Parathyroid adenoma (tissue), 2 donors: Measurements from ENCODE around the gene KCTD21.

ENCODE experiments used
- H2AFZ ChIP-seq: fragments of 300-600 bp; sonication (generic); one replicate; pipeline ENCODE4 v1.7.0; 2017; ENCODE audit warnings: antibody characterized with exemption, mild to moderate bottlenecking
- H3K27ac ChIP-seq: fragments of 300-600 bp; sonication (generic); one replicate; pipeline ENCODE4 v1.7.0; 2017
- H3K27me3 ChIP-seq: fragments of 300-600 bp; sonication (generic); one replicate; pipeline ENCODE4 v1.7.0; 2017; ENCODE audit warnings: low read length; ENCODE audit not compliant: control insufficient read depth, insufficient read depth
- H3K36me3 ChIP-seq: fragments of 300-600 bp; sonication (generic); one replicate; pipeline ENCODE4 v1.7.0; 2017; ENCODE audit warnings: low read length; ENCODE audit not compliant: control insufficient read depth, insufficient read depth
- H3K4me1 ChIP-seq: fragments of 300-600 bp; sonication (generic); one replicate; pipeline ENCODE4 v1.7.0; 2017; ENCODE audit warnings: control low read depth
- H3K4me2 ChIP-seq: fragments of 300-600 bp; sonication (generic); one replicate; pipeline ENCODE4 v1.7.0; 2017; ENCODE audit warnings: low read length
- H3K4me3 ChIP-seq: fragments of 300-600 bp; sonication (generic); one replicate; pipeline ENCODE4 v1.7.0; 2017; ENCODE audit warnings: low read depth, low read length
- H3K79me2 ChIP-seq: fragments of 300-600 bp; sonication (generic); one replicate; pipeline ENCODE4 v1.7.0; 2017; ENCODE audit warnings: control low read depth
- H3K9ac ChIP-seq: fragments of 300-600 bp; sonication (generic); one replicate; pipeline ENCODE4 v1.7.0; 2017; ENCODE audit warnings: mild to moderate bottlenecking
- H3K9me3 ChIP-seq: fragments of 300-600 bp; sonication (generic); one replicate; pipeline ENCODE4 v1.7.0; 2017; ENCODE audit warnings: low read length; ENCODE audit not compliant: control insufficient read depth
- TF ChIP-seq, protein P1 (sequence below): fragments of 300-600 bp; sonication (generic); IDR thresholded peaks from one replicate; pipeline ENCODE4 v1.7.0; 2017; ENCODE audit warnings: antibody characterized with exemption, mild to moderate bottlenecking
- donor health status: primary hyperparathyroidism.

The KCTD21 gene

DNA sequence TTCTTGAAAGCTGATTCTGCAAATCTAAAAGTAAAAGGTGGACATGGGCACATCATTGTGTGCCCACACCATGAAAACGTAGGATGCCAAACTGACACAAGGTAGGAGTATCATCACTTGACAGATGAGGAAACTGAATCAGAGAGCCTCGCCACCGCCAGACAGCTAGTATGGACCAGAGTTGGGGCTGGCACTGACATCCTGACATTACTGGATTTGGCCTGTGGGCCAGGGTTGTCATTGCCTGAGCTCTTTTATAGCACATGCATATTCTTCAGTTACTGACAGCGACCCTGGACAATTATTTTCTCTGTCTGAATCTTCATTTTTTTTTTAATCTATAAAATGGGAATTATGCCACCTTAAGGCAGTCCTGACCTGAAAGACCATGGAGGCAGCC is 16.8 kb upstream of the KCTD21 start:
- Histone ChIP-seq H2AFZ (no peak overlapping the region), H3K4me2 (no peak overlapping the region), H3K27ac (no peak overlapping the region), H3K36me3 (no peaks in the 10 kb centered on the region), H3K9me3 (no peaks in the 10 kb centered on the region), H3K79me2 (no peaks in the 10 kb centered on the region), H3K9ac (no peak overlapping the region), H3K4me1 (no peaks in the 10 kb centered on the region), H3K27me3 (no peaks in the 10 kb centered on the region), H3K4me3 (no peak overlapping the region)
- TF ChIP-seq, protein P1, sequence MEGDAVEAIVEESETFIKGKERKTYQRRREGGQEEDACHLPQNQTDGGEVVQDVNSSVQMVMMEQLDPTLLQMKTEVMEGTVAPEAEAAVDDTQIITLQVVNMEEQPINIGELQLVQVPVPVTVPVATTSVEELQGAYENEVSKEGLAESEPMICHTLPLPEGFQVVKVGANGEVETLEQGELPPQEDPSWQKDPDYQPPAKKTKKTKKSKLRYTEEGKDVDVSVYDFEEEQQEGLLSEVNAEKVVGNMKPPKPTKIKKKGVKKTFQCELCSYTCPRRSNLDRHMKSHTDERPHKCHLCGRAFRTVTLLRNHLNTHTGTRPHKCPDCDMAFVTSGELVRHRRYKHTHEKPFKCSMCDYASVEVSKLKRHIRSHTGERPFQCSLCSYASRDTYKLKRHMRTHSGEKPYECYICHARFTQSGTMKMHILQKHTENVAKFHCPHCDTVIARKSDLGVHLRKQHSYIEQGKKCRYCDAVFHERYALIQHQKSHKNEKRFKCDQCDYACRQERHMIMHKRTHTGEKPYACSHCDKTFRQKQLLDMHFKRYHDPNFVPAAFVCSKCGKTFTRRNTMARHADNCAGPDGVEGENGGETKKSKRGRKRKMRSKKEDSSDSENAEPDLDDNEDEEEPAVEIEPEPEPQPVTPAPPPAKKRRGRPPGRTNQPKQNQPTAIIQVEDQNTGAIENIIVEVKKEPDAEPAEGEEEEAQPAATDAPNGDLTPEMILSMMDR, result no peak

GRCh38 chr11:78203184-78203583 is 14.8 kb upstream of the KCTD21 start:
- Histone ChIP-seq H3K27me3 (no peaks in the 10 kb centered on the region), H3K27ac (no peak overlapping the region), H3K4me2 (no peak overlapping the region), H3K4me1 (no peaks in the 10 kb centered on the region), H3K79me2 (no peaks in the 10 kb centered on the region), H3K4me3 (no peak overlapping the region), H2AFZ (no peak overlapping the region), H3K9ac (no peak overlapping the region), H3K9me3 (no peaks in the 10 kb centered on the region), H3K36me3 (no peaks in the 10 kb centered on the region)
- TF ChIP-seq, protein P1, result no peak

GRCh38 chr11:78202733-78203167 is 14.3 kb upstream of the KCTD21 start:
- Histone ChIP-seq H3K36me3 (no peaks in the 10 kb centered on the region), H3K4me3 (no peak overlapping the region), H3K9me3 (no peaks in the 10 kb centered on the region), H3K79me2 (no peaks in the 10 kb centered on the region), H3K4me1 (no peaks in the 10 kb centered on the region), H3K4me2 (no peak overlapping the region), H3K9ac (no peak overlapping the region), H2AFZ (no peak overlapping the region), H3K27ac (no peak overlapping the region), H3K27me3 (no peaks in the 10 kb centered on the region)
- TF ChIP-seq, protein P1, result no peak

DNA sequence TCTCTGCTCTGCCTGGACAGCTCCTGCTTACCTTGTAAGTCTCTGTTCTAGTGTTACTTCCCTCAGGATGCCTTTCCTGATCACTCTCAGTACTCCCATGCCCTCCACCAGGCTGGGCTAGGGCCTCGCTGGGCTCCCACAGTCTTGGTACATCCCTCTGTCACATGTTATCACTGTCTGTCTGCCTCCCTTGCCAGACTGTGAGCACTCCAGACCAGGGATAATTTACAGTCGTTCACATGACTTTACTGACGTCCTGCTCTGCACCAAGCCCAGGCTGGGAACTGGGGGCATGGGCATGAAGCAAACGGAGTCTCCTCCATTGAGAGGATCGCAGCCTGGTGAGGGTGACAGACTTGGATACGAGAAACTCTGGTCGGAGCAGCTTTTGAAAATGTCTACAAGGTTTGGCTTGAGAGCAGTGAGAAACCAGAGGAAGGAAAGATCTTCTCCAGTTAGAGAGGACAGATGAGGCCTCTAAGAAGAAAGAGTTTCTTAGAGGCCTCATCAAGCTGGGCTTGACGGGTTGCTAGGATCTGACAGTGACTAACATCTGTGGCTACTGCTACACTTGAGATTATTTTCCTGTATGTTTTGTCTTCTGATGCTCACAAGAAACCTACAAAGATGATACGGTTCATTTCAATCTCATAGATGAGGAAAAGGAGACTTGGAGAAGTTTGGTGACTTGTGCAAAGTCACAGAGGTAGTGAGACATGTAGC is 12.8 kb upstream of the KCTD21 start:
- H3K79me2 ChIP-seq, result no peaks in the 10 kb centered on the region
- H3K9ac ChIP-seq, result no peak overlapping the region
- no peaks in the 10 kb centered on the region for H3K36me3 ChIP-seq
- no peaks in the 10 kb centered on the region for H3K9me3 ChIP-seq
- no peak overlapping the region for H3K4me3 ChIP-seq
- H3K27me3 ChIP-seq, result no peaks in the 10 kb centered on the region
- H3K27ac ChIP-seq, result no peak overlapping the region
- H2AFZ ChIP-seq, result no peak overlapping the region
- H3K4me1 ChIP-seq, result no peaks in the 10 kb centered on the region
- no peak overlapping the region for H3K4me2 ChIP-seq
- TF ChIP-seq, protein P1, result no peak

DNA sequence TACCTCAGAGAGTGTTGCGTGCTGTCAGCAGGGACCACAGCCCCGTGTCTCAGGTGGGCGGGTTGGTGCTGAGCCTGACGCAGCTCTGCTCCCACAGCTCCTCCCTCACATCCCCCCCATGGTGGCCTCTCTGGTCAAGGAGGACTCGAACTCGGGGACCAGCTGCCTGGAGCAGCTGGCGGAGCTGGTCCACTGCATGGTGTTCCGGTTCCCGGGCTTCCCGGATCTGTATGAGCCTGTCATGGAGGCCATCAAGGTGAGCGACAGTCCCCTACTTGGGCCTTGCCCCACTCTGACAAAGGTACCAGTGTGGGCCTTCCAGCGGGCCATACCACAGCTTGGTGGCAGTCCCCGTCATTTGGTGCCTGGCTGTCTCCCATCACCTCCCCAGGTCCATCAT is 12.1 kb upstream of the KCTD21 start:
- no peaks in the 10 kb centered on the region for H3K27me3 ChIP-seq
- no peaks in the 10 kb centered on the region for H3K9me3 ChIP-seq
- H3K4me3 ChIP-seq, result no peak overlapping the region
- no peaks in the 10 kb centered on the region for H3K79me2 ChIP-seq
- TF ChIP-seq, protein P1, result no peak
- no peak overlapping the region for H3K4me2 ChIP-seq
- H2AFZ ChIP-seq, result no peak overlapping the region
- no peaks in the 10 kb centered on the region for H3K4me1 ChIP-seq
- no peak overlapping the region for H3K9ac ChIP-seq
- no peaks in the 10 kb centered on the region for H3K36me3 ChIP-seq
- H3K27ac ChIP-seq, result no peak overlapping the region
